Measurements from ENCODE around the gene CELSR1.
A peak's percentile ranks its signal among the peaks of the same experiment; 100 is the strongest.

Gene CELSR1

DNA sequence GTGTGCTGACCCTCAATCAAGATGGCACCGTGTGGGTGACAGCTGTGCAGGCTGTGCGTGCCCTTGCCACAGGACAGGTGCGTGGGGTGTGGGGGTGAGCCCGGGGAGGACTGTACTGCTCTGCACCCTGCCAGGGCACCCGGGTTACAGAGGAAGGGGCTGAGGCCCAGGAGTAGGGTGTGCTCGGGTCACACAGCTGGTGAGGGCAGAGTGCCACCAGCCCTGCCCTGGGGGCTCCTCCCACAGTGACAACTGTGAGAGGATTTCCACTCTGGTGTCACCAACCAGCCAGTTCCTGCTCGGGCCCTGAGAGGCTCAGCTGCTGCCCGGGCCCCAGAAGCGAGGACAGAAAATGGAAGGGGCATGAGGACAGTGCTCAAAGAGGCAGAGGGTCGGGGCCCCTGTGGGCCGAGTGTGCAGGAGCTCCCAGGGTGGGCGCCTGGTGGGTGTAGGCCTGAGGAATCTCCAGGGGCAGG, 181.4 kb downstream of the CELSR1 start:
- DNase-seq (ENCODE audit: low read depth in 2 of 3, low spot score in 1 of 3), result no peak

DNA sequence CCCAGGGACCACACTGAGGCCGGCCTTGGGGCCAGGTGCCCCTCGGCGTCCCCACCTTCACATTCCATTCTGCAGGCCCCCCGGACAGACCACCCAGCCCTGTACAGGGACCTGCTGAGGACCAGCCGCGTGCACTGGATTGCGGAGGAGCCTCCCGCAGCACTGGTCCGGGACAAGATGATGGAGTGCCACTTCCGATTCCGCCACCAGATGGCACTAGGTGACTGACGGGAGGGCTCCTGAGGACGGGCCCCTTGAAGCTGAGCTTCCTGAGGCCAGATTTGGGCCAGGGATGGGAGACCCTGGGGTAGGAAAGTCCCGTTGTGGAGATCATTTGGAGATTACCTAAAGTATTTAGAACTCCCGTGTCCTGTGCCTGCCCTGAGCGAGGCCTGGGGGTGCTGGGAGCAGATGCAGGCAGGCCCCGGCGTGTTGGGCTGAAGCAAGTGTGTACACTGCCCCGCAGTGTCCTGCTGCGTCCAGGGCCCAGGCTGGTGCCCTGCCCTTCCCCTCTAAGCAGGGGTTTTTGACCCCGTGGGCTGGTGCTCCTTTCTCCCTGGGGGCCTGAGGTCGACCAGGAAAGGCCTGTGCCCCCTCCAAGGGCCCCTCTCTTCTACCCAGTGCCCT, 181.9 kb downstream of the CELSR1 start:
- peak; percentile 27 to 54 (median 47) for DNase-seq (ENCODE audit: low read depth in 2 of 3, low spot score in 1 of 3)

DNA sequence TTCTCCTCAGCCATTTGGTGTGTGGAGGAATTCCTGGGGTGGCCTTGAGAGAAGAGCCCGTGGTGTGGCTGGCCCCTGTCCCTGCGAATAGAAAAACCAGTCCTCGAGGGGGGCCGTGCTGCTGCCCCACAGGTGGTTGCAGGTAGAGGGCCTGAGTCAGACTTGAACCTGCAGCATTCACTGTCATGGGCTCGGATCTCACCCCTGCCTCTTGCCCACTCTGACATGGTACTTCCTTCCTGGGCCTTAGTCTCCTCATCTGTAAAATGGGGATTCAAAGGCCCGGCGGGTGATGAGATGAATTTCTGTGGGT, 182.5 kb downstream of the CELSR1 start:
- no peak for DNase-seq (ENCODE audit: low read depth in 2 of 3, low spot score in 1 of 3)

DNA sequence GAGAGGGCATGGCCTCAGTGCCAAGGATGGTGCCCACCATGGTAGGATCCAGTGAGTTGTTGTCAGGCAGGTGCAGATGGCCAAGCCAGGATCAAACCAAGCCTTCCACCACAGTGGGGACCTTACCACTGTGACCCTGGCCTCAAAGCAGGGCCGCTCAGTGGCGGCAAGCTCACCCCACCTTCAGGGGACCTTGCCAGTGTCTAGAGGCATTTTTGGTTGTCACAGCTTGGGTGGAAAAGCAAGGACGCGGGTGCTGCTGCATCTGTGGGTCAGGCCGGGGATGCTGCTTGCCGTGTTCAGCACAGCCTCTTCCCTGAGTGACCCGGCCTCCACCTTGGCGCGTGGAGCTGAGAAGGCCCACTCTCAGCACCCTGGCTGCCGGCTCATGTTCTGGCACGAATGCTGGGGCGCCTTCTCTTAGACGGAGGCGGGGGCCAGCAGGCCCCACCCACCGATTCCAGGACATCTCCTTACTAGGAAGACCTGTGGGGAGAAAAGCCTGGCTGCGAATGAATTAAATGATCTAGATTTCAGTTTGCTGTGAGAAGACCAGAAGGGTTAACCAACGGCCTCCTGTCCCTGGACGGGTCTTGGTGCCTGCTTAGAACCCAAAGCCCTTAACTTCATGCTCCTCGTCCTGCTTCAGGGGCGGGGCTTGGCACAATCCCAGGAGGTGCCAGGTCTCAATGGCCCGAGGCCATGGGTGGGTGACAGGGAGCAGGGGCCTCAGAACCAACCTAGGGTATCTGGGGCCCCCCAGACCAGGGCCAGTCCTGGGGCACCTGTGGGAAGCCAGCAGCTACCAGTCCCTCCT, 183.0 kb downstream of the CELSR1 start:
- no peak for DNase-seq (ENCODE audit: low read depth in 2 of 3, low spot score in 1 of 3)

DNA sequence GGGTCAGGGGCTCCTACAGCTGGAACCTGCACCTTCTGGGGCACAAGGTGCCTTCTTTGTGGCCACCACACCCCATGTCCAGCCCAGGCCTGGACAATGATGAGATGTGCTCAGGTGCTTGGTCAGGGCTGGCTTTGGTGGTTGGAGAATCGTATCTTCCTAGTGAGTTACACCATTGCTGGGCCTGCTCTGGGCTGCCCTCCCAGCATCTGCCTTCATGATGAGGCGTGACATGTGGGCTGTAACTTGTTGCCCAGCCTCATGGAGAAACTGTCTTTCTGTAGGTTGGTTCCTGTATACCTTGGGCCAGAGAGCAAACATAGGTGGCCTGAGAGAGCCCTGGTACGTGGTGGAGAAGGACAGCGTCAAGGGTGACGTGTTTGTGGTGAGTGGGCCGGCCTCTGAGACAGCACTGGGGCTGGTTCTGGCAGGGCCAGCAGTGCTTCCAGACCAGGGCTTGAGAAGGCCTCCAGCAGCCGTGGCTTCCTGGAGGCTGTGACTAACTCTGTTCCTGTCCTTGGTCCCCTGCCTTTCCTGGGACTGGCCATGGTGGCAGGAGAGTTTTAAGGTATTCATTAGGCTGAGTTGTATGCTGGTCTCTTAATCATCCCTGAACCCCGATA, 183.8 kb downstream of the CELSR1 start:
- DNase-seq (ENCODE audit: low read depth in 2 of 3, low spot score in 1 of 3), result no peak

DNA sequence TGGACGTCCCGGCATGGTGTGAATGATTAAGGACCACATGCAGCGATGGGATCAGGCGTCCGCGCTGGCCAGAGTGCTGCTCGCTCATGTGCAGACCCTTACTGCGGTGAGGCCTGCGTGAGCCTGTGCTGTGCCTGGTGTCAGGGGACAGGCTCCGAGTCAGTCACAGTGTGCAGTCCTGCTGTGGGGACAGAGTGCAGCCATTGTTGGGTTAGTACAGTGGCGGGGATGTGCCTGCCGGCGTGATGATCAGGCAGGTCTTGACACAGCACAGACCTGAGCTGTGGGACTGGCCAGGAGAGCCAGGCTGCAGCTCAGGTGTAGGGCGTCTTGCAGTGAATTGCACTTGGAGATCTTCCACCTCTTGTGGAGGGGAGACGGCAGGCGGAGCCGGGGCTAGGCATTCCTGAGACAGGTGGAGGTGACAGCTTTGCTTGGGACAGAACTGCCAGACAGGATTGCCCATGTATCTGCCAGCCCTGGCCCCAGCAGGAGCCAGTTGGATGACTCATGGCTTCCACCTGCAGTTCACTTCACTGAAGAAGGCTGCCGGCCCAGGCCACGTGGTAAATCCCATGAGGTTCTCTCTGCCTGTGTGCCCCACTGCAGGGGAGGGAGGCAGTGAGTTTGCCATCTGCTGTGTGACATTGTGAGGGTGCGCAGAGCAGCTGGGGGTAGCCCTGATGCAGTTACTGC, 184.6 kb downstream of the CELSR1 start:
- no peak for DNase-seq (ENCODE audit: low read depth in 2 of 3, low spot score in 1 of 3)

DNA sequence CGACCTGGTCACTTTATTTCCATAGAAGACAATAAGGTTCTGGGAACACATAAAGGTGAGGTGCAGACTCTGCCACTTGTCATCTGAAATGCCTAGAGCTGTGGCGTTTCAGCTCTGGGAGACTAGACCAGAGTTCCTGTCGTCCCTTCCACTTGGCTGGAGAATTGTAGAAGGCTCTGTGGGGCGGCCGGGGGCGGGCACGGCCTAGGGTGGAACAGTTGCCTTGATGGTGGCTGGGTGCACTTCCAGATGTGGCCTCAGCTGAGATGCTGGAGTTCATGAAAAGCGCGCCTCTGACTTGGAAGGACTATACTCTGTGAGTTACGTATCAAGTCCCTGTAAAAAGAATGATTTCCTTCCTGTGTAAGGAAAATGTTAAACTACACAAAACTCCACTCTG, 185.1 kb downstream of the CELSR1 start:
- no peak for DNase-seq (ENCODE audit: low read depth in 2 of 3, low spot score in 1 of 3)

DNA sequence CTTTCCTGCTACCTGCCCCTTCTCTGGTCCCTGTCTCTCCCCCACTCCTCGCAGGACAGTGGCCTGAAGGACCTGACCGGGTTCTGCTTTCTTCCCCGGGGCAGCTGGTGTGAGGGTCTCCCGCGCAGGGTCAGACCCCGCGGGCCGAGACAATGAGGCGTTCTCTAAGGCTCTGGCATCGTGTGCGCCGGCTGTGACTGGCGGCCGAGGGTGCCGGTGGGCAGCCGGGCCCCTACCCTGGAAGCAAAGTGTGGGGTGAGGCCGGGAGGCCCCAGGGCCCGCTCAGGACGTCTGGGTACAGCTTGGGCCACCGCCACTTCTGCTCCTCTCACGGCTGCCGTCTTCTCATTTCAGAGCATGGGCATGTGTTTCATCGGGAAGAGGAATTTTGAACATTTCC, 185.7 kb downstream of the CELSR1 start:
- no peak for DNase-seq (ENCODE audit: low read depth in 2 of 3, low spot score in 1 of 3)

DNA sequence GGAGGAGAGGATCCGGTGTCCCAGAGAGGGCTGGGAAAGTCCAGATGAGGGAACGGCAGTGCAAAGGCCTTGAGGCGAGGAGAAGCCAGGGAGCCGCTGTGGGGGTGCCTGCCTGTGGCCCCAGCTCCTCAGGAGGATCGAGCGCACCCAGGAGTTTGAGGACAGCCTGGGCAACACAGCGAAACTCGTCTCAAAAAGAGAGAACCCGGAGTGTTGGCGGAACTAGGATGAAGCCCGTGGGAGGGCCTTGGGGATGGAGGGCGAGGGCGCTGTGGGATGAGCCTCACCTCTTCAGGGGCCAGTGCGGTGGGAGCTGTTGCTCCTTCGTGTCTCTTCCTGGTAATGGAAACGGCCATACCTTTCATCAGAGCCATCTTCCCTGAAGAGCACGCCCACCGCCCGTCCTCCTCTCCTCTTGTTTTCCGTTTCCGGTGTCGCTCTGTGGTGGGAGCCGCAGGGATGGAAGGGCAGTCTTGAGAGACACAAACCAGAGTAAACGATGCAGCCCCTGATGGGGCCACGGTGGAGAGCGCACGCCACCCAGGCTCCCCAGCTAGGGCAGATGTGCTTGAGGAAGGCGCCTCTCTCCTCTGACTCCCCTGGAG, 186.2 kb downstream of the CELSR1 start:
- no peak for DNase-seq (ENCODE audit: low read depth in 2 of 3, low spot score in 1 of 3)

DNA sequence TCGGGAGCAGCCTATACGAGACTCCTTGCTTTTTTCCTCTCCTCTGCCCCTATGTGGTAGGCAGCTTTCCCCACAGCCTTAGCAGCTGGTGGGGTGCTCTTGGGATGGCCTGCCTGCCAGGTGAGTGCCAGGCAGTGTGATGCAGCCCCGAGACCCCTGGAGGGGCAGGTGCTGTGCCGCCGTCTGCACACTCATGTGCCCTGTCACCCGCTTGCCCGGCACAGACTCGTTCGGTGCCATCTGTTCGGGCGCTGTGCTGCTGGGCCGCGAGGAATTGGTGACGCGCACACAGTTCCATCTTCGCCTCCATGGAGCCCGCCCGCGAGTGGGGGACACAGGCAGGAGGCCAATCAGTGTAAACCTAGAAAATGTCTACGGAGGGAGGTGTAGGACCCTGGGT, 186.8 kb downstream of the CELSR1 start:
- no peak for DNase-seq (ENCODE audit: low read depth in 2 of 3, low spot score in 1 of 3)

DNA sequence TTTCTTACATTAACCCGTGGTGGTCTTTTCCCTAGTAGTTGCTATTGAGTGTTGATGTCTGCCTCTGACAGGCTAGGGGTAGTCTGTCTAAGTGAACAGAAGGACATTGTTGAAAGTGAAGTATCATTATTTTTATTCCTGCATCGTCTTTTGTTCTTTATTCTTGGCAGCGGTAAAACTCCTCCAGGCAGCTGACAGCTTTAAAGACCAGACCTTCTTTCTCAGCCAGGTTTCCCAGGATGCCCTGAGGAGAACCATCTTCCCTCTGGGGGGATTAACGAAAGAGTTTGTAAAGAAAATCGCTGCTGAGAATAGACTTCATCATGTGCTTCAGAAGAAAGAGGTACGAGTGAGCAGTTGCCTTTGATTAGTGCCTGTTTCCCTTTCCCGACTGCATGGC, 187.3 kb downstream of the CELSR1 start:
- no peak for DNase-seq (ENCODE audit: low read depth in 2 of 3, low spot score in 1 of 3)

DNA sequence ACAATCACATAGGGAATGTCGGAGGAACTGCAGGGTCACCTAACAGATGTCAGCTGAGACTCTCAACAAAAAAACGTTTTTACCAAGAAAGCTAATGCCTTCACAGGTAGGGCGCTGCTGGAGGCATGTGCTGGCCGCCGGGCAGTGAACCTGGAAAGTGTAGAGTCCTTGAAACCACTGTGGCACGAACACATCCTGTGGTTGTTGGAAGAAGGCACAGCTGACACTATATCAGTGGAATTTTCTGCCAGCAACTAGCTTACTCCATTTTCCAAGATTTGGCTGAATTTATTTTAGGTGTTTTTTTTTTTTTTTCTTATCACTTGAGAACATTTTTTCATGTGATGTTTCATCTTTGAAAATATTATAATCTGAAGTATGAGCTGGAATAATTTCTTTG, 187.7 kb downstream of the CELSR1 start:
- no peak for DNase-seq (ENCODE audit: low read depth in 2 of 3, low spot score in 1 of 3)

DNA sequence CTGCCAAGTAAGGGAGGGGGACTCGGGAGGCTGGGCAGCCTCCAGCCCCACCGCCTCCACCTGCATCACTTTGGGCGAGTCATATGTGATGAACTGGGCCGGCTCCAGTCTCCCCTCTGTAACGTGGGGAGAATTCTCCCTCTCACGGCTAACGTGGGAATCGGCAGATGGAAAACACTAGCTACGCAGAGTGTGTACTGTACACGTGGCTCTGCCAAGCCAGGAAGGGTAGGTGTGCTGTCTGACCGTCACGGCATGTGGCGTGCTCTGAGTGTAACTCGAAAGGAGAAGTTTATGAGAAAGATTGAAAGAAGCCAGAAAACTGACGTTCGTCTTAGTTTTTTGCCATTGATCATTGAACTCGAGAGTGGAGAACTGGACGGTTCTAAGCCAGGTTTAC, 188.2 kb downstream of the CELSR1 start:
- no peak for DNase-seq (ENCODE audit: low read depth in 2 of 3, low spot score in 1 of 3)

DNA sequence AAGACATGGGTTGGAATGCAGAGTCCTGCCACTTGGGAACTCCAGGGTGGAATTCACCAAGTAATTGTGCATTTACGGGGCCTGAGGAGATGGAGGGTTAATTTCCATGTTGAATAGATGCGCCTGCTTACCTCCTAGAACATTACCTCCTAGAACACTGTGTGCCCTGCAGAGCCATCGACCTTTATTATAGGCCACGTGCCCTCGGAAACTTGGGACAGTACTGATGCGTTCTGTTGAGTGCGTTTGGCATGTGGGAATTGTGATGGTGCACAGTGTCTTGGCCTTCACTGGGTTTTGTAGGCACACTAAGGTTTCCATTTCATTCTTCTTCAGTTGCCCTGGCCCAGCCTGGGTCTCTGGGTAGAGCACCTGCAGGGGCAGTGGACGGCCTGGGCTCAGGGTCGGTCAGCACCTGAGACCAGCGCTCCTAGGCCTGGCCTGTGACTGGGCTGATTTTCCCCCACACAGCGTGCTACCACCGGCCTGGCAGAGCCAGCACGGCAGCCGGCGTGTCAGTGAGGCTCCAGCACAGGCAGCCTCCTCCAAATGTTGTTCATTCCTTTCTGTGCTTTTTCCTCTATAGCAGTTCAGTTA, 189.2 kb downstream of the CELSR1 start:
- DNase-seq (ENCODE audit: low read depth in 2 of 3, low spot score in 1 of 3), result no peak

DNA sequence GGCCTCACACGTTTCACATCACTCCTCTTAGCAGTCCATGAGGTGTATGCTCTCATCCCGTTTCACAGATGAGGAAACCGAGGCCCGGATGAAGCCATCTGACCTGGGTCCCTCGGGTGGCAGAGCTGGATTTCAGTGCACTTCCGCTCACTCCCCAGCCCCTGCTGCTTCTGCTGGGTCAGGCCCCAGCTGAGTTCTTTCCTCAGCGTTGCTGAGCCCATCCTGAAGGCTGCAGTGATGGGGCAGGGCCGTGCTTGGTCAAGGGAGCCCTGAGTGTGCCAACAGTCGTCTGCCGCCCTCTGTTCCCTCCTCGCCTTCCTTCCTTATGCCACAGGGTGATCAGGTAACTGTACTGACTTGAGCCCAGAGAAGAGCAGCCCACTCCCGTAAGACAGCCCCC, 189.8 kb downstream of the CELSR1 start:
- no peak for DNase-seq (ENCODE audit: low read depth in 2 of 3, low spot score in 1 of 3)

DNA sequence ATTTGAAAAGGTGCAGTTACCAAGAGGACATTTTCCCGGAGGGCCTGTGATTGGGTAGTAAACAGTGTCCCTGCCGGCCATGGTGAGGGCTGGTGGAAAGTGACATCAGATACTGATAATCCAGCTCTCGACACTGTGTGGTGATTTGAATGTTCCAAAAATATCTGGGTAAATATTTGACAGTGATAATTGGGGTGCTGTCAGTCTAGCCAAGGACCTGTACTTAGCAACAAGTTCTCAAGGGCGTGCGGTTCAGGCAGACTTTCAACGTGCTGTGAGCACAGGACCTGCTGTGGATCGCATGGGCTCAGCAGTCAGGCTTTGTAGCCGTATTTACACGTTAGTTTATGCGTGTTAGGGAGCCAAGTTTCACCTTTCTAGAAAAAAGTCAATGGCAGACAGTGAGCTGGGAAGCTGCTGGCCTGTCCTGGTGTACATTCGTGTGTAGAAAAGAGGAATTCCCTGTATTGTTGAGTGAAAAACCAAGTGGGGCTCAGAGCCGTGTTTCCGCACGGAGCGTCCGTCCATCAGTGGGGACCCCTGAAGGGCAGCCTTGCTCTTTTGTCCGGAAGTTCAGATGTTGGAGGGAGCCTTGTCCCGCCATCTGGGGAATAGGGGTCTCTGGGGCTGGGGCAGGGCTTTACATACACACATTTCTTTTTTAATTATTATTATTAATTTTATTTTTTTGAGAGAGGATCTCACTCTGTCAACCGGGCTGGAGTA, 190.6 kb downstream of the CELSR1 start:
- no peak for DNase-seq (ENCODE audit: low read depth in 2 of 3, low spot score in 1 of 3)

DNA sequence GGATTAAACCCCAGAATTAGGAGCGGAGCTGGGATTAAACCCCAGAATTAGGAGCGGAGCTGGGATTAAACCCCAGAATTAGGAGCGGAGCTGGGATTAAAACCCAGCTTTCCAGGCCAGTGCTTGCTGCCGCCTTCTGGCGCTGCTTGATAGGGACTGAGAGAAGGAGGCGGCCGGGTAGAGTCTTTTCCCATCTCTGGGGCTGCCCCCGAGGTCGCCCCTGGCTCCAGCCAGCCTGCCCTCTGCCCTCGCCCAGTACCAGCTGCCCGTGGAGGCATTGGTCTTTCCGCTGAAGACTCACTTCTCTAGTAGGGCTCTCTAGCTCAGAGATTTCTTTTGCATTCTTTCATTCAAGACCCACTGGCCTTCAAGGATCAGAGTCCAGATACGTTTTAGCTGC, 196.7 kb downstream of the CELSR1 start:
- no peak for DNase-seq (ENCODE audit: low read depth in 2 of 3, low spot score in 1 of 3)

DNA sequence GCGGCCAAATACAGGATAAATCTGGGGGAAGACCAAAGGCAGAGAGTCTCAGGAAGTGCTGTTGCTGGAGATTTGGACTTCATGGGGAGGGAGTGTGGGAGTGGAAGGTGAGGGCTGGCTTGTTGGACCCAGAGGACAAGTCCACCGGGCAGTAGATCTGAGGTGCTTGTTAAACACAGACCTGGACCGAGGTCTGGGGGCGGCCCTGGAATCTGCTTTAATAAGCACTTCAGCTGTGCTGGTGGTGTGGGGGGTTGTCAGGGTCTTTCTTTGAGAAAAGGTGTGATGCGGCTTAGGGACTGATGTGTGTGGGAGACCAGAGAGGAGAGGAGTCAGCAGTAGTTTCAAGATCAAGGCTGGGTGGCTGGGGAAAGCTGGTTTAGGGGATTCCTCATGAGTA, 197.5 kb downstream of the CELSR1 start:
- no peak for DNase-seq (ENCODE audit: low read depth in 2 of 3, low spot score in 1 of 3)

DNA sequence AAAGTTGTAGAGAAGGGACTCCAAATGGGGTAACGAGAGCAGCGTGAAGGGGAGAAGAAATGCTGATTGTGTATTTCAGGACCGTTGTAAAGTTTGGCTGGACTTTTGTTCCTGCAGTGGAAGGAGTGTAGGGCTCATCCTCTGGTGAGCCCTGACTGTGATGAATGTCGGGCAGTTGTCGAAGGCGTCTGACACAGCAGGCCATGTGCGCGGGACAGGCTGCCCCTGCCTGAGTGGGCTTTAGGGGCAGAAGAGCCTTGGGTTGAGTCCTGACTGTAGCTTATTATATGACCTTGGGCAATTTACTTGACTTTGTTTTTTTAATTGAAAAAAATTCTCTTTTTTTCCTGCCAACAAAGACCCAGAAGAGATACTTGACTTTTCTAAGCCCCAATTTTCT, 198.8 kb downstream of the CELSR1 start:
- DNase-seq (ENCODE audit: low read depth in 2 of 3, low spot score in 1 of 3), result no peak

DNA sequence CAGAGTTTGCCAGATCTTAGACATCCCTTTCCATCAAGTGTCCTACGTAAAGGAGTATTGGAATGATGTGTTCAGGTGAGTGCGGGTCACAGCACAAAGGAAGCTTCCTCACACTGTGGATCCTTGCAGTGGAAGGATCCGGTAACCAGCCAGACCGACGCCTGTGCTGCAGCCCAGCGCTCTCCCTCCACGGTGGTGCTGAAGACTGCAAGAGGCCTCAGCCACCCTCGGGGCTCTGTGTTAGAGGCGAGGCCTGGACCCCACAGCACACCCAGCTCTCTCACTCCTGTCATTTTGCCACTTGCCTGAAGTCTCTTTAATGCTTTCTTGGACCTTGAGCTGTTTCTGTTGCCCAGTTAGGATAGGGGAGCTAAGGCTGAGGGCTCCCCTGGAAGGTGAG, 199.6 kb downstream of the CELSR1 start:
- no peak for DNase-seq (ENCODE audit: low read depth in 2 of 3, low spot score in 1 of 3)

Measured in stimulated activated CD4-positive, alpha-beta T cell treated with anti-CD3 and anti-CD28 coated beads, Interleukin-12 subunit alpha, Interleukin-12 subunit beta, amount 100 ng/mL, for 48 hours (primary cell).